ENCODE measurements around the gene LSAMP.

- TF ChIP-seq, protein P1, sequence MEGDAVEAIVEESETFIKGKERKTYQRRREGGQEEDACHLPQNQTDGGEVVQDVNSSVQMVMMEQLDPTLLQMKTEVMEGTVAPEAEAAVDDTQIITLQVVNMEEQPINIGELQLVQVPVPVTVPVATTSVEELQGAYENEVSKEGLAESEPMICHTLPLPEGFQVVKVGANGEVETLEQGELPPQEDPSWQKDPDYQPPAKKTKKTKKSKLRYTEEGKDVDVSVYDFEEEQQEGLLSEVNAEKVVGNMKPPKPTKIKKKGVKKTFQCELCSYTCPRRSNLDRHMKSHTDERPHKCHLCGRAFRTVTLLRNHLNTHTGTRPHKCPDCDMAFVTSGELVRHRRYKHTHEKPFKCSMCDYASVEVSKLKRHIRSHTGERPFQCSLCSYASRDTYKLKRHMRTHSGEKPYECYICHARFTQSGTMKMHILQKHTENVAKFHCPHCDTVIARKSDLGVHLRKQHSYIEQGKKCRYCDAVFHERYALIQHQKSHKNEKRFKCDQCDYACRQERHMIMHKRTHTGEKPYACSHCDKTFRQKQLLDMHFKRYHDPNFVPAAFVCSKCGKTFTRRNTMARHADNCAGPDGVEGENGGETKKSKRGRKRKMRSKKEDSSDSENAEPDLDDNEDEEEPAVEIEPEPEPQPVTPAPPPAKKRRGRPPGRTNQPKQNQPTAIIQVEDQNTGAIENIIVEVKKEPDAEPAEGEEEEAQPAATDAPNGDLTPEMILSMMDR (conservative IDR thresholded peaks at IDR 0.05; ENCODE audit: low read depth, low read length): no peak
- no peak for TF ChIP-seq POLR2A (IDR thresholded peaks at IDR 0.05; ENCODE audit: low read depth, low read length)
- TF ChIP-seq CEBPB (IDR thresholded peaks at IDR 0.05; ENCODE audit: low read depth, low read length): 0 out of 2 replicates have a peak, but pooled peaks have one; percentile 20
- no peak for TF ChIP-seq MAZ (IDR thresholded peaks at IDR 0.05; ENCODE audit: borderline replicate concordance, low read depth, low read length)
- no peak for TF ChIP-seq SMC3 (IDR thresholded peaks at IDR 0.05; ENCODE audit: low read depth, low read length)
- TF ChIP-seq BHLHE40 (IDR thresholded peaks at IDR 0.05; ENCODE audit: low read depth, low read length): no peak
- TF ChIP-seq FOS (IDR thresholded peaks at IDR 0.05; ENCODE audit: low read depth, low read length): 0 out of 2 replicates have a peak, but pooled peaks have one; percentile 38
- no peak for TF ChIP-seq MAFK (IDR thresholded peaks at IDR 0.05; ENCODE audit: low read depth, low read length)
Measured at GRCh38 chr3:115834068-115834467, 611.2 kb downstream of the LSAMP start.
